B cell (primary cell): ENCODE measurements around the gene CRIP3. TPM values are rescaled to one million over a fixed set of nuclear protein-coding genes. Genes with fewer than 3 reads are reported as not detected.

ENCODE experiments used
- ATAC-seq: fragments of 200-7000 bp; cut with Tn5 transposase; one replicate; pipeline ENCODE4 v1.10.0; 2021; ENCODE audit warnings: low read depth, mild to moderate bottlenecking, moderate number of reproducible peaks, moderate library complexity
- CTCF ChIA-PET: fragments of 350-600 bp; sonication (Branson Sonifier 250); formaldehyde crosslinking; loops from one replicate; lab custom pipeline; 2021; ENCODE audit warnings: antibody characterized with exemption, inconsistent platforms; lab: Charles Lee
- POLR2A ChIA-PET: fragments of 350-600 bp; sonication (Branson Sonifier 250); formaldehyde crosslinking; loops from one replicate; lab custom pipeline; 2021; ENCODE audit warnings: antibody characterized with exemption; lab: Charles Lee
- DNase-seq: peaks from one replicate; pipeline ENCODE4 v3.0.0; 2013
- H2AFZ ChIP-seq: 2 replicates; pipeline ENCODE4 v1.6.1; 2012; ENCODE audit warnings: mild to moderate bottlenecking, low read depth, low read length; ENCODE audit not compliant: insufficient read depth, poor library complexity, severe bottlenecking
- H3K27ac ChIP-seq, 2 donors: 1 replicate in 1 of 2; 2 replicates in 1 of 2; pipeline ENCODE4 v1.5.1; 2012 to 2013; ENCODE audit warnings: low read length in 2 of 2, mild to moderate bottlenecking in 2 of 2, moderate library complexity in 1 of 2
- H3K27me3 ChIP-seq, 4 experiments: fragments of 200-600 bp in 1 of 4; sonication (generic) in 1 of 4; replicated peaks in 1 of 4; 1 replicate in 2 of 4; 2 replicates in 2 of 4; pipeline versions ENCODE4 v1.6.1 to v1.7.0; 2013 to 2016; ENCODE audit warnings: low read length in 3 of 4, mild to moderate bottlenecking in 2 of 4, mixed read lengths in 1 of 4, moderate library complexity in 1 of 4; ENCODE audit not compliant: insufficient read depth in 4 of 4, control insufficient read depth in 3 of 4; ENCODE audit errors: control extremely low read depth in 1 of 4
- H3K36me3 ChIP-seq, 2 experiments: replicated peaks in 1 of 2; 1 replicate in 1 of 2; 2 replicates in 1 of 2; pipeline versions ENCODE4 v1.6.1 to v1.7.1; 2013; ENCODE audit warnings: low read length in 1 of 2; ENCODE audit not compliant: insufficient read depth in 2 of 2, control insufficient read depth in 1 of 2; ENCODE audit errors: control extremely low read depth in 1 of 2, extremely low read depth in 1 of 2
- H3K4me1 ChIP-seq, 2 donors: fragments of 200-600 bp in 1 of 2; sonication (generic) in 1 of 2; 1 replicate in 1 of 2; 2 replicates in 1 of 2; pipeline versions ENCODE4 v1.5.1 to v1.6.1; 2013 to 2017; ENCODE audit warnings: low read length in 2 of 2; ENCODE audit not compliant: control insufficient read depth in 2 of 2, insufficient read depth in 2 of 2
- H3K4me2 ChIP-seq: replicated peaks from 2 replicates; pipeline ENCODE3; 2012; ENCODE audit warnings: mild to moderate bottlenecking, low read depth, low read length; ENCODE audit not compliant: poor library complexity, severe bottlenecking
- H3K4me3 ChIP-seq, 5 experiments: fragments of 200-600 bp in 1 of 5; sonication (generic) in 1 of 5; 1 replicate in 3 of 5; 2 replicates in 2 of 5; pipeline versions ENCODE4 v1.5.1 to v1.7.0; 2011 to 2016; ENCODE audit warnings: low read length in 4 of 5, mild to moderate bottlenecking in 4 of 5, low read depth in 2 of 5, control low read depth in 1 of 5, moderate library complexity in 1 of 5; ENCODE audit not compliant: insufficient read depth in 1 of 5; ENCODE audit errors: control extremely low read depth in 1 of 5, extremely low read depth in 1 of 5
- H3K79me2 ChIP-seq: fragments of 200-600 bp; sonication (generic); one replicate; pipeline ENCODE4 v1.6.0; 2016; ENCODE audit warnings: low read length; ENCODE audit not compliant: control insufficient read depth, insufficient read depth
- H3K9ac ChIP-seq: fragments of 200-600 bp; sonication (generic); 2 replicates; pipeline ENCODE4 v1.6.1; 2017; ENCODE audit warnings: mild to moderate bottlenecking, low read length, moderate library complexity
- H3K9me3 ChIP-seq, 3 donors: one replicate each; pipeline versions ENCODE4 v1.6.1 to v1.7.1; 2013; ENCODE audit warnings: low read length in 2 of 3; ENCODE audit not compliant: control insufficient read depth in 2 of 3, insufficient read depth in 1 of 3; ENCODE audit errors: control extremely low read depth in 1 of 3
- H4K20me1 ChIP-seq: 2 replicates; pipeline ENCODE4 v1.6.0; 2012; ENCODE audit warnings: mild to moderate bottlenecking, low read length; ENCODE audit not compliant: insufficient read depth, control insufficient read depth, poor library complexity, severe bottlenecking
- H3K27ac Mint-ChIP-seq: one replicate; pipeline ENCODE4 v1.8.0; 2021; ENCODE audit warnings: mixed read lengths
- H3K27me3 Mint-ChIP-seq: one replicate; pipeline ENCODE4 v1.8.0; 2021; ENCODE audit warnings: mixed read lengths
- H3K4me1 Mint-ChIP-seq: one replicate; pipeline ENCODE4 v1.8.0; 2021; ENCODE audit warnings: mixed read lengths
- H3K4me3 Mint-ChIP-seq: one replicate; pipeline ENCODE4 v1.8.0; 2021; ENCODE audit warnings: mixed read lengths
- H3K9me3 Mint-ChIP-seq: one replicate; pipeline ENCODE4 v1.8.0; 2022; ENCODE audit warnings: mixed read lengths; ENCODE audit not compliant: insufficient read depth
- CTCF ChIP-seq: fragments of 200-600 bp; IDR thresholded peaks from one replicate; pipeline ENCODE4 v1.8.0; 2022; ENCODE audit warnings: antibody characterized with exemption, mild to moderate bottlenecking
- EZH2 ChIP-seq: IDR thresholded peaks from 2 replicates; pipeline ENCODE4 v1.6.1; 2012; ENCODE audit warnings: borderline replicate concordance, low read depth, mild to moderate bottlenecking, moderate library complexity, low read length; ENCODE audit not compliant: insufficient read depth, poor library complexity, severe bottlenecking
- WGBS: methylation state at CpG from one replicate; pipeline ENCODE4 v1.1.5; 2013; ENCODE audit warnings: missing lambda C conversion rate; ENCODE audit not compliant: insufficient coverage; 5-methylcytosine and 5-hydroxymethylcytosine counted together
- intact Hi-C: fragments of 100-400 bp; cut with micrococcal nuclease; formaldehyde crosslinking; loops from one replicate; pipeline ENCODE4 v1.10.0; 2022
- polyA plus RNA-seq: library from polyadenylated mRNA; depleted of rRNA; stranded (reverse); fragments of >200 nt; gene quantifications from 2 replicates; pipeline ENCODE4 v1.2.3, GENCODE V29; 2012
- total RNA-seq, 2 donors: library from RNA; stranded (reverse); fragments of 120-200 nt in 1 of 2; gene quantifications; 1 replicate in 1 of 2; 2 replicates in 1 of 2; pipeline versions ENCODE4 v1.2.3 to v1.2.4, GENCODE V29; 2013 to 2022

The CRIP3 gene
- total and polyA plus RNA-seq, 2 donors (not counting 1 experiment from before 2014, with no cell fraction given), result 25.8 to 64.6 TPM

GRCh38 chr6:43262780-43263313 lies 45.8 kb downstream of the CRIP3 start:
- Histone ChIP-seq H2AFZ (no peak overlapping the region), H3K4me3 (no peak overlapping the region), H3K9ac (no peak overlapping the region), H3K27me3 (no peaks in the 10 kb centered on the region), H3K4me2 (no peak overlapping the region), H3K9me3 (peaks cover 0 to 4% (median 0%) of the 10 kb centered on the region in 3 donors), H4K20me1 (no peaks in the 10 kb centered on the region), H3K4me1 (no peaks in the 10 kb centered on the region), H3K36me3 (no peaks in the 10 kb centered on the region), H3K79me2 (no peaks in the 10 kb centered on the region), H3K27ac (no peak overlapping the region)
- CTCF ChIA-PET, result interaction anchor here (0.7 to 6.6 kb wide), 20 partner anchors 10 to 244 kb away, joined by 3 to 73 read pairs (median 6); partner anchors contain the start of gene CRIP3
- no peak overlapping the region for H3K4me3 Mint-ChIP-seq
- ATAC-seq, result no peak
- no peak overlapping the region for H3K27ac Mint-ChIP-seq
- intact Hi-C loops, result loop anchor here (1.0 kb wide), 4 partner anchors 71 to 243 kb away; no protein-coding TSS in a partner anchor
- no peak for TF ChIP-seq EZH2
- TF ChIP-seq CTCF, result no peak
- DNase-seq, result no peak
- H3K4me1 Mint-ChIP-seq, result peaks cover 8% of the 10 kb centered on the region
- POLR2A ChIA-PET, result no interaction called here
- H3K27me3 Mint-ChIP-seq, result peaks cover 4% of the 10 kb centered on the region
- 95% methylated on average over 35 of the region's 39 CpGs for WGBS
- H3K9me3 Mint-ChIP-seq, result no peaks in the 10 kb centered on the region

- Histone ChIP-seq H3K27me3 (peaks cover 0 to 4% (median 0%) of the 10 kb centered on the region in 4 experiments), H3K27ac (no peak overlapping the region), H2AFZ (no peak overlapping the region), H3K9me3 (peaks cover 0 to 4% (median 0%) of the 10 kb centered on the region in 3 donors), H3K9ac (no peak overlapping the region), H3K36me3 (no peaks in the 10 kb centered on the region), H3K4me3 (no peak overlapping the region), H3K4me1 (no peaks in the 10 kb centered on the region), H4K20me1 (no peaks in the 10 kb centered on the region), H3K4me2 (no peak overlapping the region), H3K79me2 (no peaks in the 10 kb centered on the region)
- 91% methylated on average over 14 of the region's 14 CpGs for WGBS
- ATAC-seq (no peak), DNase-seq (no peak)
- no peak for TF ChIP-seq EZH2
- no peak for TF ChIP-seq CTCF
- H3K27me3 Mint-ChIP-seq, result peaks cover 4% of the 10 kb centered on the region
- intact Hi-C loops, result no loop called here
- no peak overlapping the region for H3K27ac Mint-ChIP-seq
- H3K4me1 Mint-ChIP-seq, result peaks cover 6% of the 10 kb centered on the region
- ChIA-PET CTCF (interaction anchor here (0.7 to 6.6 kb wide), 18 partner anchors 18 to 305 kb away, joined by 3 to 73 read pairs (median 6); partner anchors contain the start of gene CRIP3), POLR2A (no interaction called here)
- H3K4me3 Mint-ChIP-seq, result no peak overlapping the region
- no peaks in the 10 kb centered on the region for H3K9me3 Mint-ChIP-seq
Observed at GRCh38 chr6:43262000-43262779, 46.4 kb downstream of the CRIP3 start.
